ENCODE results near the gene CDH4. TPM values are rescaled to one million over a fixed set of nuclear protein-coding genes. Genes with fewer than 3 reads are reported as not detected.
A peak's percentile ranks its signal among the peaks of the same experiment; 100 is the strongest.

CDH4 gene
- polyA plus RNA-seq, 1 donor, result 1.7 TPM

DNA sequence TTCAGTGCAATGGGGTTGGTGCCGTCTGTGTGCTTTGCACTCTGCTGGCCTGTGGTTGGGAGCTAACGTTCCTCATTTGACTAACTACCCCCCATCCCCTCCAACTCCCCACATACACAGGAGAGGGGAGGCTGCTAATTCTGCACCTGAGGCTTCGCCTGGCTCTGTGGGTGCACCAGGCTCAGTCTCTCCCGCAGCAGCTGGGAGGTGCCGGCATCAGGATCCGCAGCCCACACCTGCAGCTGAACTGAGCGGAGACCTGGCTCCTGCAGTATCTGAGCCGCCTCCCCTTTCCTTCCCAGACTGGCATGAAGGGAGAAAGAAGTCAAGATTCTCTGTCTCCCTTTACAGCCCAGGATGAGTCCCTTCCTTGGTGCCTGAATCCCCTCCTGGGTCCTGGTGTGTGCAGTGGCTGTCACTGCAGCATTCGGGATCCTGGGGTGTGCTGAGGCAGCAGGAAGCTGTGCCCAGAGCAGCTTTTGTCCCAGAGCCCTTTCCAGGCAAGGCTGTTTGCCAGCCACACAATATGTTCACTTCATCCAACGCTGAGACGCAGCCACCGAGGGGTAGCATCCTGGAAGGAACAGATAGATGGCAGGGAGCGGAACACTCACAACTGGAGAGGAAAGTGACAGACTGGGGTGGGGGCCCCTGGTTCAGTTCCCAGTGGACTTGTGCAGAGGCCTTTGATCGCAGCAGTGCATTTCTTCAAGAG is 70.2 kb downstream of the CDH4 start:
- DNase-seq, result no peak
- Histone ChIP-seq H3K27me3 (ENCODE audit: control insufficient read depth, insufficient read depth, low read length) (no peaks in the 10 kb centered on the region), H3K36me3 (ENCODE audit: control insufficient read depth, insufficient read depth, low read length) (no peaks in the 10 kb centered on the region), H3K9me3 (ENCODE audit: control insufficient read depth, low read depth, low read length) (no peaks in the 10 kb centered on the region), H3K27ac (ENCODE audit: low read length) (no peak overlapping the region), H3K4me1 (ENCODE audit: control insufficient read depth, insufficient read depth, low read length) (no peaks in the 10 kb centered on the region), H3K4me3 (ENCODE audit: low read length) (no peak overlapping the region)
- WGBS (ENCODE audit: insufficient coverage, low lambda C conversion rate), result no CpG with 5 or more reads among the region's 14 CpGs

DNA sequence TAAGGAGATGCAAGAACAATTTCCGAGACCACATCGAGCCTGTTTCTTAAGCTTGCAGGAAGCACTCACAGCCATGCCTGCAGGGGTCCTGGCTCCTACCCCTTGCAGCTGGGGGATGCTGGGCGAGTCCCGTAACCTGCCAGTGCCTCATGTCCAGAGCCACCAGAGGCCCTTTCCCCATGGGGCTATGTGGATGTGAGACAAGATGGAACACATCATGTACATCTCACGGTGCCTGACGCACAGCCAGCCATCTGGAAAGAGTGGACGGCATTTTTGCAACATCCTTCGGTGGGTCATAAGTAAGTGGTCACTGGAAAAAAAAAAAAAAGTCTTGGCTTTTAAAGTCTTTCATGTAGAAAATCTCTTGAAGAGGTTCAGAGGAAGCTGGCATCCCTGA is 72.8 kb downstream of the CDH4 start:
- Histone ChIP-seq H3K27ac (ENCODE audit: low read length) (no peak overlapping the region), H3K9me3 (ENCODE audit: control insufficient read depth, low read depth, low read length) (no peaks in the 10 kb centered on the region)
- 100% methylated on average over 1 of the region's 8 CpGs for WGBS (ENCODE audit: insufficient coverage, low lambda C conversion rate)

DNA sequence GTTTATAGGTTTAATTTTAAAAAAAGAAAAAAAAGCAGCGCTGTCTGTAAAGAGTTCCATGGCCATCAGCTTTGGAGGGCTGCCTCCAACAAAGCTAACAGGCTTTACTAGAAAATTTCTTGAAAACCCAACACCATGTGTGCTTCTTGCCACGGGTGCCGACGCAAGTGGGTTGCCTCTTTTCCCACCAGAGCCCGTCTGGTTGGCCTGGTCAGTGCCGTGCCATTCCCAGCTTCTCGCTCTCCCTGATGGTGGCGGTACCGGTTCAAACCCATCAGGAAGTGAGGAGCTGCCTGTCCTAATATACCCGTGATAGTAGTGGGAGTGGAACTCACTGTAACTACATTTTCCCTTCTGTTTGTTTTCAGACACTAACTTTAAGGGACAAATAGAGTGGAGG is 73.7 kb downstream of the CDH4 start:
- Histone ChIP-seq H3K27ac (ENCODE audit: low read length) (no peak overlapping the region), H3K9me3 (ENCODE audit: control insufficient read depth, low read depth, low read length) (no peaks in the 10 kb centered on the region), H3K4me3 (ENCODE audit: low read length) (no peak overlapping the region), H3K36me3 (ENCODE audit: control insufficient read depth, insufficient read depth, low read length) (no peaks in the 10 kb centered on the region), H3K4me1 (ENCODE audit: control insufficient read depth, insufficient read depth, low read length) (no peaks in the 10 kb centered on the region), H3K27me3 (ENCODE audit: control insufficient read depth, insufficient read depth, low read length) (no peaks in the 10 kb centered on the region)
- WGBS (ENCODE audit: insufficient coverage, low lambda C conversion rate), result no CpG with 5 or more reads among the region's 10 CpGs
- no peak for DNase-seq

More for the DNA sequence above, 72.8 kb downstream of the CDH4 start:
- Histone ChIP-seq H3K27me3 (ENCODE audit: control insufficient read depth, insufficient read depth, low read length) (no peaks in the 10 kb centered on the region), H3K4me3 (ENCODE audit: low read length) (no peak overlapping the region), H3K4me1 (ENCODE audit: control insufficient read depth, insufficient read depth, low read length) (no peaks in the 10 kb centered on the region), H3K36me3 (ENCODE audit: control insufficient read depth, insufficient read depth, low read length) (no peaks in the 10 kb centered on the region)
- DNase-seq, result no peak

DNA sequence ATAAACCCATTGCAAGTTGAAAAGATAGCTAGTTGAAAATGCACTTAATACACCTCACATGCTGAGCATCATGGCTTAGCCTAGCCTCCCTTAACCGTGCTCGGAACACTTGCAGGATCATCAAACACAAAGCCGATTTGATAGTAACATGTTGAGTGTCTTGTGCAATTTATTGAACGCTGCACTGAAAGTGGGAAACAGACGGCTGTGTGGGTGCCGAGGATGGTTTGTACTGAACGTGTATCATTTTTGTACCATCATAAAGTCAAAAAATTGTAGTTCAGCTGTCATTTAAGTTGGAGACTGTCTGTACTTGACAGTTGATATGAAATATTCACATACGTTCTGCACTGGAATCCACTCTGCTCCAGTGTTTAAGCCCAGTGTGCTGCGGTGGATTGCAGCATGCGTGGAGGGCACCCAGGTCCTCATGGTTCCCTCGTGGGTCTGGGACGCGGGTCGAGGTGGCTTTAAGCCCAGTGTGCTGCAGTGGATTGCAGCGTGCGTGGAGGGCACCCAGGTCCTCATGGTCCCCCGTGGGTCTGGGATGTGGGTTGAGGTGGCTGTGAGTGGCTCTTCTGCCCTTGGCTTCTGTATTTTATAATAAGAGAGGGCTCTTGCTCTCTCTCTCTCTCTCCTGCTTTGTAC is 77.0 kb downstream of the CDH4 start:
- 80% methylated on average over 7 of the region's 17 CpGs for WGBS (ENCODE audit: insufficient coverage, low lambda C conversion rate)
- Histone ChIP-seq H3K4me3 (ENCODE audit: low read length) (no peak overlapping the region), H3K4me1 (ENCODE audit: control insufficient read depth, insufficient read depth, low read length) (no peaks in the 10 kb centered on the region), H3K27me3 (ENCODE audit: control insufficient read depth, insufficient read depth, low read length) (no peaks in the 10 kb centered on the region), H3K9me3 (ENCODE audit: control insufficient read depth, low read depth, low read length) (no peaks in the 10 kb centered on the region), H3K36me3 (ENCODE audit: control insufficient read depth, insufficient read depth, low read length) (no peaks in the 10 kb centered on the region), H3K27ac (ENCODE audit: low read length) (no peak overlapping the region)
- peak; percentile 10 to 53 for DNase-seq

DNA sequence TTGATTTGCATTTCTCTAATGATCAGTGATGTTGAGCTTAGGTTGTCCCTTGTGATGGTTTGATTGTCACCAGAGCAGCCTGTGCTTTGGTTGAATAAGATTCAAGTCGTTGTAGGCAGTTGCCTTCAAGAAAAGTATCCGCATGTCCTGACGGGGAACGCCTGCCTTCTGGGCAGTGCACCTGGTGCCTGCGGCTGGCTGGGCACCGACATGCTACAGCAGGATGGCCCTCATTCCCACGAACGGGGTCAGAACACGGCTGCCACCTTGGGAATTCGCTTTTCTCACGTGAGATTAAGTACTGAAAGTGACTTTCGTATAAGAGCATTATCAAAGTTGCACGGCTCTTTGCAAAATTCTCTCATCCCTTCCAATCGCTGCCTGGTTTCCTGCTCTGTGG is 78.4 kb downstream of the CDH4 start:
- no peaks in the 10 kb centered on the region for H3K9me3 ChIP-seq (ENCODE audit: control insufficient read depth, low read depth, low read length)
- no peak for DNase-seq
- WGBS (ENCODE audit: insufficient coverage, low lambda C conversion rate), result no CpG with 5 or more reads among the region's 14 CpGs
- no peaks in the 10 kb centered on the region for H3K36me3 ChIP-seq (ENCODE audit: control insufficient read depth, insufficient read depth, low read length)
- no peaks in the 10 kb centered on the region for H3K4me1 ChIP-seq (ENCODE audit: control insufficient read depth, insufficient read depth, low read length)
- H3K27ac ChIP-seq (ENCODE audit: low read length), result no peak overlapping the region
- no peak overlapping the region for H3K4me3 ChIP-seq (ENCODE audit: low read length)
- no peaks in the 10 kb centered on the region for H3K27me3 ChIP-seq (ENCODE audit: control insufficient read depth, insufficient read depth, low read length)

DNA sequence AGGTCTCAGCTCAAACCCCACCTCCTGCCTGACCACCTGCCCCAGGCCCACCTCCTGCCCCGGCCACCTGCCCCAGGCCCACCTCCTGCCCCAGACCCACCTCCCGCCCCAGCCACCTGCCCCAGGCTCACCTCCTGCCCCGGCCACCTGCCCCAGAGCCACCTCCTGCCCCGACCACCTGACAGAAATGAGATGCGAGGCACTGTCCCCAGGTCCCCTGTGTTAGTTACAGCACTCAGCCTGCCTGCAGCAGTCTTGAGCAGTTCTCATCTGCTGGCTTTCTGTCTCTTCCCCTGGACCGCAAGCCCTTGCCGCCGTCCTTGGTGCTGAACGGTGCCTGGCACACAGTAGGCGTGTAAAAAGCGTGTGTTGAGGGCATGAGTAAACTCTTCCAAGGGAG is 79.5 kb downstream of the CDH4 start:
- DNase-seq, result no peak
- no CpG with 5 or more reads among the region's 11 CpGs for WGBS (ENCODE audit: insufficient coverage, low lambda C conversion rate)
- no peaks in the 10 kb centered on the region for H3K36me3 ChIP-seq (ENCODE audit: control insufficient read depth, insufficient read depth, low read length)

DNA sequence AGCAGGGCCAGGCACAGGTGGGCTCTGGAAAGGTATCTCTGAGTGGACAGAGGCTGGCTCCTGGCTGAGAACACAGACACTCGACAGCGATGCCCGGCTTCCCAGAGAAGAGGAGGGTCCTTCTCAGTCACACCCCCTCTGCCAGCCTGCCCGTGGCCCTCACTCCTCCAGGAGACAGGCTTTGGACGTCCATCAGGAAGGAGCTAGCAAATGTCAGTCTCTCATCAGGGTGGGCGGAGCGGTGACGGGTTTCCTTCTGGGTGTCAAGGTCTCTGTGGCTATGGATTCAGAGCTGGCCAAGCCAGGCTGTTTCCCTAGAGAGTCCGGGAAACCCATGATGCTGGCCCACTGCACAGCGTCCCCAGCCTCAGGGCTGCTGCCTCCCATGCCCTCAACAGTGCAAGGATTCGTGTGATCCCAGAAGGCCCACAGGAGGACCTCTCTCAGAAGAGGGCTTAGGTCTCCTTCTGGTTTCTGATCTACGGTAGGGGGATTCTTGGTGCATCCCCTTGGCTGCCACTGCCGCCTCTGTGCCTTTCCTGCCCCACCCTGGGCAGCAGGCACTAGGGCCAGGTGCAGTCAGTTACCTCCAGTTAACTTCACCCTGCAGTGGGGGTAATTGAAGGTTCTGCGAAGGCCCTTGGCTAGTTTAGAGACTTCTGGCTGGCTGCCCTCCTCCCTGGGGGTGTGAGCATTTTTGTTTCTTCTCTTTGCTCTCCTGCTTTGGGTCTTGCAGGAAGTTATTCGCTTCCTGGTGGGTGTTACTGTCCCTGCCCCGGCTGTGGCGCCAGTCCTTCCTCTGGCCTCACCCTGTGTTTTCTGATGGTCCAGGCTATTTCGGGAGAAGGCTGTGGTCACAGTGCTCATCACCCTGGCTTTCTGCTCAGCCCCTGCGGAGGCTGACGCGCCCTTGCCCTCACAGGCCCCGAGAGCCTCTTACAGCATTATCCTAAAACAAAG is 80.2 kb downstream of the CDH4 start:
- H3K27me3 ChIP-seq (ENCODE audit: control insufficient read depth, insufficient read depth, low read length), result no peaks in the 10 kb centered on the region
- no peak overlapping the region for H3K27ac ChIP-seq (ENCODE audit: low read length)
- no peaks in the 10 kb centered on the region for H3K36me3 ChIP-seq (ENCODE audit: control insufficient read depth, insufficient read depth, low read length)
- WGBS (ENCODE audit: insufficient coverage, low lambda C conversion rate), result no CpG with 5 or more reads among the region's 22 CpGs
- no peak for DNase-seq
- no peak overlapping the region for H3K4me3 ChIP-seq (ENCODE audit: low read length)
- H3K9me3 ChIP-seq (ENCODE audit: control insufficient read depth, low read depth, low read length), result no peaks in the 10 kb centered on the region
- no peaks in the 10 kb centered on the region for H3K4me1 ChIP-seq (ENCODE audit: control insufficient read depth, insufficient read depth, low read length)

More for the DNA sequence above, 79.5 kb downstream of the CDH4 start:
- H3K27me3 ChIP-seq (ENCODE audit: control insufficient read depth, insufficient read depth, low read length), result no peaks in the 10 kb centered on the region
- H3K27ac ChIP-seq (ENCODE audit: low read length), result no peak overlapping the region
- no peak overlapping the region for H3K4me3 ChIP-seq (ENCODE audit: low read length)
- H3K9me3 ChIP-seq (ENCODE audit: control insufficient read depth, low read depth, low read length), result no peaks in the 10 kb centered on the region
- no peaks in the 10 kb centered on the region for H3K4me1 ChIP-seq (ENCODE audit: control insufficient read depth, insufficient read depth, low read length)

DNA sequence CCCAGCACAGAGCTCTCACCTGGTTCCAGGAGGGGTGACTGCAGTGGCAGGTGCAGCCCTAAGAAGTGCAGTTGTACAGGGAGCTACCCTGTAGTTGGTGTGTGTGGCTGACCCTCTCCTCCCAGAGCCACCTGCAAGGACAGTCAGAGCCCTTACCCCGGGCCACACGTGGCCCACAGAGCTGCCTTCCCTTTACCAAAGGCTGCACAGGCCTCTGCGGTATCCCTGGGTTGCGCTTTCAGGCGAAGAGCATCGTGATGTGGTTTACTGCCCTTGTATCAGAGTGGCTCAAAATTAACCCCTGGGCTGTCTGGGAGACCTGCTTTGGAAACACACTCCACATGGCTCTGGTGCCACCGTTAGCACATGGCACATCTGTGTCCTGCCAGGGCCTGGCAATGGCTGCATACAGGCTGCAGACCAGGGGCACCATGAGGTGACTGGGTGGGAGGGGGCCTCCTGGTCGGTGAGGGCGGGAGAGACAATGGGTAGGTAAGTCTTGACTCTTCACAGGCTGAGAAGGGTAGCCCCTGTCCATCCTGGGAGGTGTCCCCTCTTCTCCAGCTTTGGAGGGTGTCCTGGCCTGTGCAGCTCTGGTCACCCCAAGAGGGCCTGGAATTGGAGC is 81.5 kb downstream of the CDH4 start:
- Histone ChIP-seq H3K27ac (ENCODE audit: low read length) (no peak overlapping the region), H3K36me3 (ENCODE audit: control insufficient read depth, insufficient read depth, low read length) (no peaks in the 10 kb centered on the region), H3K4me1 (ENCODE audit: control insufficient read depth, insufficient read depth, low read length) (no peaks in the 10 kb centered on the region), H3K4me3 (ENCODE audit: low read length) (no peak overlapping the region), H3K27me3 (ENCODE audit: control insufficient read depth, insufficient read depth, low read length) (no peaks in the 10 kb centered on the region), H3K9me3 (ENCODE audit: control insufficient read depth, low read depth, low read length) (no peaks in the 10 kb centered on the region)
- no peak for DNase-seq
- WGBS (ENCODE audit: insufficient coverage, low lambda C conversion rate), result no CpG with 5 or more reads among the region's 9 CpGs

DNA sequence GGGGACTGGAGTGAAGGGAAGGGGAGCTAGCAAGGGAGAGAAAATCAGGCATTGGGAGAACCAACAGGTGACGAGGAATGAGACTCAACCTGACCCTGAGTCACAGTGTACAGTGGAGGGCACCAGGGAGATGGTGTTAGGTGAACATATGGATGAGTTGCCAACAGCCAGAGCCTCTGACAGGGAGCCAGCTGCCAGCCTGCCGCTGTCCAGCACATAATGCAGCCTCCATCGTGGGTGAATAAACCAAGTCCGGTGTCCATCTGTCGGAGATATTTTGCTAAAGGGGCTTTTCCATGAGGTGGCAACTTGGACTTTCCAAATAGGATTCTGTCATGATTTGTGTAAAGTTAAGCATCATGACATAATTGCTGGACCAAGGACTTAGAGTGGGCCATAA is 88.1 kb downstream of the CDH4 start:
- no peak overlapping the region for H3K4me3 ChIP-seq (ENCODE audit: low read length)
- no CpG with 5 or more reads among the region's 5 CpGs for WGBS (ENCODE audit: insufficient coverage, low lambda C conversion rate)
- no peaks in the 10 kb centered on the region for H3K36me3 ChIP-seq (ENCODE audit: control insufficient read depth, insufficient read depth, low read length)
- no peaks in the 10 kb centered on the region for H3K4me1 ChIP-seq (ENCODE audit: control insufficient read depth, insufficient read depth, low read length)
- H3K9me3 ChIP-seq (ENCODE audit: control insufficient read depth, low read depth, low read length), result no peaks in the 10 kb centered on the region
- no peak overlapping the region for H3K27ac ChIP-seq (ENCODE audit: low read length)
- DNase-seq, result no peak
- H3K27me3 ChIP-seq (ENCODE audit: control insufficient read depth, insufficient read depth, low read length), result no peaks in the 10 kb centered on the region

DNA sequence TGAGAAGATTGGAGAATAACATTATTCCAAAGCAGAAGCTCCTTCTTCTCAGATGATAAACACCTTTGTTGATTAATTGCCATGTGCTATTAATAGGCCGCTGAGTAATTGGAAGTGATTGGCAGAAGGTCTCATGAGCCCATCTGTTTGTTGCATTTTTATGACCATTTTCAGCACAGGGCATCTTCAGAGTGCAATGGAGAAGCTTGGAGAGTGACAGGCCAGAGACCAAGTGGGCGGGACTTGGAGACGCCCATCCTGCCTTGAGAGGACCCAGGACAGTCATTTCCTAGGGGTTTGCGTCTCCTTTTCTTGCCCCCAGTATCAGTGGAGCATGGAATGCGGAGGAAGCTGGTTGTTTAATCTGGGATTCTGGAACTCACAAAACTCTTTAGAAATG is 89.5 kb downstream of the CDH4 start:
- Histone ChIP-seq H3K27ac (ENCODE audit: low read length) (no peak overlapping the region), H3K27me3 (ENCODE audit: control insufficient read depth, insufficient read depth, low read length) (no peaks in the 10 kb centered on the region), H3K9me3 (ENCODE audit: control insufficient read depth, low read depth, low read length) (no peaks in the 10 kb centered on the region), H3K36me3 (ENCODE audit: control insufficient read depth, insufficient read depth, low read length) (no peaks in the 10 kb centered on the region), H3K4me1 (ENCODE audit: control insufficient read depth, insufficient read depth, low read length) (no peaks in the 10 kb centered on the region), H3K4me3 (ENCODE audit: low read length) (no peak overlapping the region)
- no peak for DNase-seq
- WGBS (ENCODE audit: insufficient coverage, low lambda C conversion rate), result no CpG with 5 or more reads among the region's 5 CpGs
